HS-27A (cell line): Measurements from ENCODE around the gene GRK5.

Experiments
- DNase-seq: peaks from one replicate; pipeline ENCODE4 v3.0.0-alpha.2; 2012; ENCODE audit warnings: low read depth, missing footprints

Gene GRK5

GRCh38 chr10:119198438-119198837 is 8.9 kb upstream of the GRK5 start:
- no peak for DNase-seq

GRCh38 chr10:119199231-119199992 is 8.0 kb upstream of the GRK5 start:
- no peak for DNase-seq

GRCh38 chr10:119201233-119201632 is 6.1 kb upstream of the GRK5 start:
- no peak for DNase-seq

GRCh38 chr10:119203006-119203405 is 4.4 kb upstream of the GRK5 start:
- DNase-seq, result no peak

GRCh38 chr10:119205894-119206602 is 1.3 kb upstream of the GRK5 start:
- no peak for DNase-seq

GRCh38 chr10:119206603-119207365 is 587 bp upstream of the GRK5 start:
- no peak for DNase-seq

- no peak for DNase-seq
These were observed 562 bp downstream of the GRK5 start for GRCh38 chr10:119207713-119208552.

GRCh38 chr10:119208553-119208940 is 1.2 kb downstream of the GRK5 start:
- DNase-seq, result no peak

GRCh38 chr10:119209035-119209735 is 1.8 kb downstream of the GRK5 start:
- DNase-seq, result no peak

- DNase-seq, result no peak
These were observed 2.5 kb downstream of the GRK5 start for GRCh38 chr10:119209736-119210355.

- DNase-seq, result no peak
These were observed 3.3 kb downstream of the GRK5 start for GRCh38 chr10:119210633-119211032.

- no peak for DNase-seq
These were observed 3.8 kb downstream of the GRK5 start for GRCh38 chr10:119211176-119211575.

- no peak for DNase-seq
These were observed 4.5 kb downstream of the GRK5 start for GRCh38 chr10:119211625-119212441.

GRCh38 chr10:119215371-119215770 is 8.0 kb downstream of the GRK5 start:
- no peak for DNase-seq

- no peak for DNase-seq
These were observed 8.8 kb downstream of the GRK5 start for GRCh38 chr10:119216127-119216526.

GRCh38 chr10:119217401-119217800 is 10.0 kb downstream of the GRK5 start:
- no peak for DNase-seq

GRCh38 chr10:119217991-119218490 is 10.7 kb downstream of the GRK5 start:
- no peak for DNase-seq

- no peak for DNase-seq
These were observed 12.5 kb downstream of the GRK5 start for GRCh38 chr10:119219871-119220270.

GRCh38 chr10:119221201-119221600 is 13.8 kb downstream of the GRK5 start:
- DNase-seq, result no peak

GRCh38 chr10:119221666-119222065 is 14.3 kb downstream of the GRK5 start:
- DNase-seq, result no peak
